ENCODE results near the gene GRIK4. TPM values are rescaled to one million over a fixed set of nuclear protein-coding genes. Genes with fewer than 3 reads are reported as not detected.

Gene GRIK4
- total RNA-seq, 1 donor from 2014 or later: not detected

DNA sequence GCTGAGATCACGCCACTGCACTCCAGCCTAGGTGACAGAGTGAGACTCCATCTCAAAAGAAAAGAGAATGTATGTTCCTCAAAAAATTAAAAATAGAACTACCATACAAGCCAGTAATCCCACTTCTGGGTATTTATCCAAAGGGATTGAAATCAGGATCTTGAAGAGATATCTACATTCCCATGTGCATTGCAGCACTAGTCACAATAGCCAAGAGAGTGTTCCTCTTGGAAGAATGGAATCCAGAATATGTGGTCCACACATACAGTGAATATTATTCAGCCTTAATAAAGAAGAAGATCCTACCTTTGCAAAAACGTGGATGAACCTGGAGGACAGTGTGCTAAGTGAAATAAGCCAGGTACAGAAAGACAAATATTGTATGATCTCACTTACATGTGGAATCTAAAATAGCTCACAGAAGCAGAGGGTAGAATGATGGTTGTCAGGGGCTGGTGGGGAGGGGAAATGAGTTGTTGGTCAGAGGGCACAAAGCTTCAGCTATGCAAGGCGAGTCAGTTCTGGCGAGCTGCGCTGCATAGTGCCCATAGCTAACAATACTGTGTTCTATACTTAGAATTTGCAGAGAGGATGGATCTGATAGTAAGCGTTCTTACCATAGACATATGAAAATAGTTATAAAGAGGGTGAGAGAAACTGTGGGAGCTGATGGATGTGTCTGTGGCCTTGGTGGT, 32.1 kb downstream of the GRIK4 start:
- no peak for TF ChIP-seq CTCF (IDR thresholded peaks at IDR 0.05; ENCODE audit: unreplicated experiment)
- peaks cover 4% of the 10 kb centered on the region for H3K9me3 Mint-ChIP-seq (ENCODE audit: low read depth)
- peaks cover 43% of the 10 kb centered on the region for H3K27me3 Mint-ChIP-seq
- H3K4me1 Mint-ChIP-seq (ENCODE audit: low read depth): peaks cover 2% of the 10 kb centered on the region
- no peaks in the 10 kb centered on the region for H3K36me3 Mint-ChIP-seq (ENCODE audit: insufficient read depth)
- H3K27ac Mint-ChIP-seq: no peak overlapping the region
- DNase-seq (ENCODE audit: low spot score, unreplicated experiment): no peak
- H3K4me3 Mint-ChIP-seq (ENCODE audit: low read depth): no peak overlapping the region

- H3K4me3 Mint-ChIP-seq (ENCODE audit: low read depth): no peak overlapping the region
- no peaks in the 10 kb centered on the region for H3K36me3 Mint-ChIP-seq (ENCODE audit: insufficient read depth)
- H3K4me1 Mint-ChIP-seq (ENCODE audit: low read depth): peaks cover 2% of the 10 kb centered on the region
- peaks cover 4% of the 10 kb centered on the region for H3K9me3 Mint-ChIP-seq (ENCODE audit: low read depth)
- TF ChIP-seq CTCF (IDR thresholded peaks at IDR 0.05; ENCODE audit: unreplicated experiment): no peak
- no peak for DNase-seq (ENCODE audit: low spot score, unreplicated experiment)
- H3K27ac Mint-ChIP-seq: no peak overlapping the region
- peaks cover 56% of the 10 kb centered on the region for H3K27me3 Mint-ChIP-seq
Measured at GRCh38 chr11:120545813-120546212, 34.3 kb downstream of the GRIK4 start.

DNA sequence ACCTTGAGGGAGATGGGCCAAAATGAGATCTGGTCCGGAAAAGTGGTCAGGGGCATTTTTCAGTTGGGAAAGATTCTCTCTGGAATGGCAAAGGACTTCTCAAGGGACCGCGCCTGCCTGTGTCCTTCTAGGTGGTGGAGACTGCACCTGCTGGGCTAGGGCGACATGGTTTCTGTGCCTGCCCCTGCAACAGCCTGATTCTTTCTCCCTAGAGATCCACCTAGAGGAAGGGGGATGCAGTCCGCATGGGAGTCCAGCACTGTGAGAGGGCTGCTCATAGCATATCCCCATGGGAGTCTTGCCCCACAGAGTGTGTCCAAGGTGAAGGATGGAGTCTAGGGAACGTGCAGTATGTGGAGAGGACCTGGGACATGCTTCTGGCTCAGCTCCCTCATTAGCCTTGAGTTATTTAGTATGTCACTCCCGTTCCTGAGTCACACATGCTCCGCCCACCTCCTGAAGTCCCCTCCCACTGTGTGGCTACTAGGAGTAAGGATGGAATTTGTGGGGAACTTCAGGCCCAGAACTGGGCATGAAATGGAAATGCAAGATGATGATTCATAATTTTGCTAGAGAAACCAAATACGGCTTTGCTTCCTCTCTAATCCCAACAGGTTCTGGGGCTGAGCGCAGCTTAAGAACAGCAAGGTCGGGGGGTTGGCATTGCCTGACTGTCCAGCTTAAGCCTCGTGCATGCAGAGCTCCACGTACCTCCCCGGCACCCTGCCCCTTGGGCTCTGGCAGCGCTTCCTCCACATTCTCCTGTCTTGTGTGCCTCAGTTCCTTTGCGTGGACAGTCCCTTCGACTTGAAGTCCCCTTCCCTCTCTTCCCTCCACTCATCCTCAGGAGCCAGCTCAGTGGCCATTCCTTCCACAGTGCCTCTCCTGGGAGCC, 35.0 kb downstream of the GRIK4 start:
- no peaks in the 10 kb centered on the region for H3K36me3 Mint-ChIP-seq (ENCODE audit: insufficient read depth)
- H3K27ac Mint-ChIP-seq: no peak overlapping the region
- no peak for DNase-seq (ENCODE audit: low spot score, unreplicated experiment)
- peaks cover 4% of the 10 kb centered on the region for H3K9me3 Mint-ChIP-seq (ENCODE audit: low read depth)
- H3K27me3 Mint-ChIP-seq: peaks cover 61% of the 10 kb centered on the region
- no peaks in the 10 kb centered on the region for H3K4me1 Mint-ChIP-seq (ENCODE audit: low read depth)
- no peak overlapping the region for H3K4me3 Mint-ChIP-seq (ENCODE audit: low read depth)
- TF ChIP-seq CTCF (IDR thresholded peaks at IDR 0.05; ENCODE audit: unreplicated experiment): no peak

- peaks cover 64% of the 10 kb centered on the region for H3K27me3 Mint-ChIP-seq
Measured at GRCh38 chr11:120547316-120547715, 35.8 kb downstream of the GRIK4 start.

More at GRCh38 chr11:120547316-120547715, 35.8 kb downstream of the GRIK4 start:
- H3K9me3 Mint-ChIP-seq (ENCODE audit: low read depth): peaks cover 2% of the 10 kb centered on the region
- H3K27ac Mint-ChIP-seq: no peak overlapping the region
- H3K4me1 Mint-ChIP-seq (ENCODE audit: low read depth): no peaks in the 10 kb centered on the region
- H3K4me3 Mint-ChIP-seq (ENCODE audit: low read depth): no peak overlapping the region
- no peaks in the 10 kb centered on the region for H3K36me3 Mint-ChIP-seq (ENCODE audit: insufficient read depth)
- no peak for TF ChIP-seq CTCF (IDR thresholded peaks at IDR 0.05; ENCODE audit: unreplicated experiment)
- no peak for DNase-seq (ENCODE audit: low spot score, unreplicated experiment)
